Loucy (cell line): ENCODE data around the gene C11orf58.

Experiments used
- CTCF ChIP-seq: fragments of 200-600 bp; sonication (generic); conservative IDR thresholded peaks from 2 replicates; pipeline ENCODE4 v1.5.1; 2014; ENCODE audit warnings: mild to moderate bottlenecking, antibody characterized with exemption, low read length
- EZH2phosphoT487 ChIP-seq: fragments of 200-600 bp; IDR thresholded peaks from 2 replicates; pipeline ENCODE4 v1.6.1; 2018; ENCODE audit warnings: antibody characterized with exemption, mild to moderate bottlenecking, moderate library complexity, borderline replicate concordance

- no peak for TF ChIP-seq CTCF
- no peak for TF ChIP-seq EZH2phosphoT487
These were observed 50.6 kb downstream of the C11orf58 start for GRCh38 chr11:16789063-16789420.
